HepG2 (cell line): ENCODE measurements around the gene LORICRIN. TPM values are rescaled to one million over a fixed set of nuclear protein-coding genes. Genes with fewer than 3 reads are reported as not detected.

Source experiments
- ATAC-seq: fragments of 200-7000 bp; cut with Tn5 transposase; 3 replicates; pipeline ENCODE4 v1.9.1; 2020; ENCODE audit warnings: mild to moderate bottlenecking, moderate library complexity
- BruUV-seq: library from RNA; stranded (reverse); fragments of 400-500 nt; replicated peaks from 2 replicates; lab custom pipeline; 2021; lab: Mats Ljungman, UMichigan
- CTCF ChIA-PET: fragments of 300-600 bp; formaldehyde crosslinking; extraction: SDS; loops from one replicate; lab custom pipeline; 2021; ENCODE audit warnings: low total read pairs, inconsistent platforms, low intra/inter-chr PET ratio; lab: Yijun Ruan, JAX
- POLR2A ChIA-PET: fragments of 350-600 bp; sonication (Branson Sonifier 250); formaldehyde crosslinking; loops from one replicate; lab custom pipeline; 2020; ENCODE audit warnings: antibody characterized with exemption, inconsistent platforms; lab: Yijun Ruan, JAX
- DNase-seq: peaks from one replicate; pipeline ENCODE4 v3.0.0-alpha.2; 2015; ENCODE audit warnings: low spot score
- FAIRE-seq: peaks from 3 replicates; lab custom pipeline; 2011; peaks lifted over from hg19 to GRCh38; lab: Jason Lieb, UNC
- H2AFZ ChIP-seq: one replicate; pipeline ENCODE4 v1.6.1; 2011; ENCODE audit warnings: low read length, inconsistent platforms
- H3K27ac ChIP-seq: fragments of 300-600 bp; 3 replicates; pipeline ENCODE4 v1.8.0; 2011; ENCODE audit warnings: mixed run types, mild to moderate bottlenecking, mixed read lengths, low read length, inconsistent platforms; ENCODE audit not compliant: insufficient read depth; ENCODE audit errors: extremely low read length
- H3K27me3 ChIP-seq, 2 experiments: fragments of 200-600 bp in 1 of 2; 2 replicates in 1 of 2; 3 replicates in 1 of 2; pipeline versions ENCODE4 v1.6.0 to v1.8.0; 2011; ENCODE audit warnings: low read length in 2 of 2, mild to moderate bottlenecking in 2 of 2, moderate library complexity in 2 of 2, inconsistent platforms in 1 of 2; ENCODE audit not compliant: insufficient read depth in 2 of 2, control insufficient read depth in 1 of 2
- H3K36me3 ChIP-seq, 2 experiments: fragments of 200-600 bp in 1 of 2; replicated peaks in 1 of 2; 2 replicates in 1 of 2; 3 replicates in 1 of 2; pipeline versions ENCODE4 v1.5.1 to v1.8.0; 2011; ENCODE audit warnings: low read length in 2 of 2, inconsistent platforms in 1 of 2; ENCODE audit not compliant: insufficient read depth in 2 of 2, control insufficient read depth in 1 of 2
- H3K4me1 ChIP-seq: 2 replicates; pipeline ENCODE4 v1.5.1; 2012; ENCODE audit warnings: low read length, inconsistent platforms; ENCODE audit not compliant: insufficient read depth
- H3K4me2 ChIP-seq: 2 replicates; pipeline ENCODE4 v1.6.0; 2011; ENCODE audit warnings: low read depth, low read length, inconsistent platforms
- H3K4me3 ChIP-seq, 3 experiments: fragments of 200-600 bp in 1 of 3; sonication (generic), shearing (Covaris generic) in 1 of 3; replicated peaks in 1 of 3; 2 replicates each; pipeline ENCODE4 v1.5.1; 2011 to 2016; ENCODE audit warnings: low read length in 3 of 3, inconsistent platforms in 2 of 3, low read depth in 2 of 3, mild to moderate bottlenecking in 2 of 3, control low read depth in 1 of 3, mixed read lengths in 1 of 3; ENCODE audit not compliant: insufficient read depth in 1 of 3
- H3K79me2 ChIP-seq: one replicate; pipeline ENCODE4 v1.6.1; 2011; ENCODE audit warnings: low read length, inconsistent platforms; ENCODE audit not compliant: insufficient read depth
- H3K9ac ChIP-seq: 2 replicates; pipeline ENCODE4 v1.6.0; 2011; ENCODE audit warnings: mild to moderate bottlenecking, low read depth, low read length, inconsistent platforms; ENCODE audit not compliant: insufficient read depth
- H3K9me3 ChIP-seq: 2 replicates; pipeline ENCODE4 v1.5.1; 2012; ENCODE audit warnings: mild to moderate bottlenecking, low read length
- H4K20me1 ChIP-seq: 2 replicates; pipeline ENCODE4 v1.6.0; 2011; ENCODE audit warnings: inconsistent platforms, mild to moderate bottlenecking, low read length, moderate library complexity; ENCODE audit not compliant: insufficient read depth
- CREM ChIP-seq, 2 experiments: sonication (generic) in 1 of 2; formaldehyde crosslinking in 1 of 2; IDR thresholded peaks; 2 replicates each; pipeline versions ENCODE4 v1.4.0 to v1.6.1; 2016 to 2020; ENCODE audit warnings: antibody characterized with exemption in 1 of 2, mild to moderate bottlenecking in 1 of 2, missing genetic modification reagents in 1 of 2
- XBP1 ChIP-seq: sonication (generic); formaldehyde crosslinking; IDR thresholded peaks from 2 replicates; pipeline ENCODE4 v1.5.0; 2020; ENCODE audit warnings: missing genetic modification reagents
- ZEB1 ChIP-seq: IDR thresholded peaks from 2 replicates; pipeline ENCODE4 v1.6.1; 2012; ENCODE audit warnings: mild to moderate bottlenecking, low read depth, inconsistent platforms; ENCODE audit not compliant: insufficient replicate concordance
- ZNF546 ChIP-seq: sonication (generic); formaldehyde crosslinking; conservative IDR thresholded peaks from 2 replicates; pipeline ENCODE4 v1.8.1; 2023; ENCODE audit warnings: mild to moderate bottlenecking, missing genetic modification reagents
- ZNF75D ChIP-seq: sonication (generic); formaldehyde crosslinking; IDR thresholded peaks from 2 replicates; pipeline ENCODE4 v1.8.1; 2023; ENCODE audit warnings: missing genetic modification reagents, mild to moderate bottlenecking, borderline replicate concordance
- ZSCAN31 ChIP-seq: sonication (generic); formaldehyde crosslinking; IDR thresholded peaks from 2 replicates; pipeline ENCODE4 v1.5.0; 2020; ENCODE audit warnings: low read depth, mild to moderate bottlenecking, missing genetic modification reagents
- WGBS: methylation state at CpG from one replicate; pipeline ENCODE4 v1.1.6; 2017; ENCODE audit warnings: low lambda C conversion rate; 5-methylcytosine and 5-hydroxymethylcytosine counted together
- in situ Hi-C: cut with HindIII; loops from 2 replicates; pipeline ENCODE4 v1.10.0; 2017; ENCODE audit warnings: low pct_unique_long_range_greater_than_20kb; ENCODE audit not compliant: extremely low pct_ligation_motif_present
- intact Hi-C: fragments of 100-400 bp; cut with micrococcal nuclease; formaldehyde crosslinking; loops from one replicate; pipeline ENCODE4 v1.10.0; 2022; ENCODE audit not compliant: unreplicated experiment
- polyA plus RNA-seq, 8 experiments: library from polyadenylated mRNA; depleted of rRNA in 3 of 8; stranded (reverse) in 7 of 8; unstranded in 1 of 8; fragments of >200 nt; fragmentation: Illumina TruSeq in 4 of 8; extraction: Trizol in 4 of 8; gene quantifications; 2 replicates each; pipeline versions ENCODE4 v1.2.1 to v1.2.3, GENCODE V29; 2011 to 2016; ENCODE audit warnings: low read depth in 4 of 8, missing spikeins in 1 of 8, mixed read lengths in 1 of 8; ENCODE audit not compliant: insufficient read depth in 1 of 8
- total RNA-seq, 5 experiments: library from RNA; depleted of rRNA; stranded (reverse); fragments of >200 nt; fragmentation: Illumina TruSeq; extraction: Trizol; gene quantifications; 2 replicates each; pipeline ENCODE4 v1.2.3, GENCODE V29; 2016; ENCODE audit warnings: low read depth in 1 of 5
- TF ChIP-seq, protein P1 (sequence below): sonication (generic); formaldehyde crosslinking; IDR thresholded peaks from 2 replicates; pipeline ENCODE4 v1.9.0; 2022; ENCODE audit warnings: low read depth, missing genetic modification reagents
- TF ChIP-seq, protein P2 (sequence below): sonication (generic); formaldehyde crosslinking; IDR thresholded peaks from 2 replicates; pipeline ENCODE4 v1.5.1; 2020; ENCODE audit warnings: missing genetic modification reagents, mild to moderate bottlenecking, borderline replicate concordance

Gene LORICRIN
- total and polyA plus RNA-seq, 2 of the 13 experiments (the other 11 are each of a cell fraction or from before 2014, with no cell fraction given): not detected

DNA sequence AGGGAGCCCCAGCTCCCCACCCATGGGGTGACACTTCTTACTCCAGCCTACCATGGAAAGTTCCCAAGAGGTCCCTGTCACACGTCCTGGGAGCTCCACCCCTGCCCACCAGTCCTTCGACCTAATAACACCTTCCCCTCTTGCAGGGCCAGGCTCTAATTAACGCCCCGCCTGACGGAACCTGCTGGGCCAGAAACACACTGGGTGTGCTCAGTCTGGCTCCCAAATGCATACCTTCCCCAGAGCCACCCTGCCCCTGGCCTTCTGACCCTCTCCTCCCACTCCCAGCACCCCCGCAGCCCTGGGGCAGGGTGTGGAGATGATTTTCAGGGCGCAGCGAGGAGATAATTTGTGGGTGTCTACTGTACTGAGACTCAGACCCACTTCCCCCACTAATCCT, 32.7 kb downstream of the LORICRIN start:
- TF ChIP-seq, protein P1, sequence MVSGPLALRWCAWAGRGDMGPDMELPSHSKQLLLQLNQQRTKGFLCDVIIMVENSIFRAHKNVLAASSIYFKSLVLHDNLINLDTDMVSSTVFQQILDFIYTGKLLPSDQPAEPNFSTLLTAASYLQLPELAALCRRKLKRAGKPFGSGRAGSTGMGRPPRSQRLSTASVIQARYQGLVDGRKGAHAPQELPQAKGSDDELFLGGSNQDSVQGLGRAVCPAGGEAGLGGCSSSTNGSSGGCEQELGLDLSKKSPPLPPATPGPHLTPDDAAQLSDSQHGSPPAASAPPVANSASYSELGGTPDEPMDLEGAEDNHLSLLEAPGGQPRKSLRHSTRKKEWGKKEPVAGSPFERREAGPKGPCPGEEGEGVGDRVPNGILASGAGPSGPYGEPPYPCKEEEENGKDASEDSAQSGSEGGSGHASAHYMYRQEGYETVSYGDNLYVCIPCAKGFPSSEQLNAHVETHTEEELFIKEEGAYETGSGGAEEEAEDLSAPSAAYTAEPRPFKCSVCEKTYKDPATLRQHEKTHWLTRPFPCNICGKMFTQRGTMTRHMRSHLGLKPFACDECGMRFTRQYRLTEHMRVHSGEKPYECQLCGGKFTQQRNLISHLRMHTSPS (CRISPR knock-in tag): no peak
- no peak for TF ChIP-seq CREM (IDR thresholded peaks at IDR 0.05)
- TF ChIP-seq CREM (CRISPR knock-in tag; IDR thresholded peaks at IDR 0.05): no peak
- no peak for TF ChIP-seq ZSCAN31 (CRISPR knock-in tag)
- TF ChIP-seq ZEB1: no peak
- TF ChIP-seq, protein P2, sequence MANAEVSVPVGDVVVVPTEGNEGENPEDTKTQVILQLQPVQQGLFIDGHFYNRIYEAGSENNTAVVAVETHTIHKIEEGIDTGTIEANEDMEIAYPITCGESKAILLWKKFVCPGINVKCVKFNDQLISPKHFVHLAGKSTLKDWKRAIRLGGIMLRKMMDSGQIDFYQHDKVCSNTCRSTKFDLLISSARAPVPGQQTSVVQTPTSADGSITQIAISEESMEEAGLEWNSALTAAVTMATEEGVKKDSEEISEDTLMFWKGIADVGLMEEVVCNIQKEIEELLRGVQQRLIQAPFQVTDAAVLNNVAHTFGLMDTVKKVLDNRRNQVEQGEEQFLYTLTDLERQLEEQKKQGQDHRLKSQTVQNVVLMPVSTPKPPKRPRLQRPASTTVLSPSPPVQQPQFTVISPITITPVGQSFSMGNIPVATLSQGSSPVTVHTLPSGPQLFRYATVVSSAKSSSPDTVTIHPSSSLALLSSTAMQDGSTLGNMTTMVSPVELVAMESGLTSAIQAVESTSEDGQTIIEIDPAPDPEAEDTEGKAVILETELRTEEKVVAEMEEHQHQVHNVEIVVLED: no peak
- TF ChIP-seq ZNF75D (CRISPR knock-in tag): no peak
- TF ChIP-seq ZNF546: no peak
- no peak for TF ChIP-seq XBP1
- TF ChIP-seq, all 625 proteins: peak for 0
- Histone ChIP-seq H3K4me3 (no peak overlapping the region), H3K4me1 (no peaks in the 10 kb centered on the region), H3K9ac (no peak overlapping the region), H3K4me2 (no peak overlapping the region), H2AFZ (no peak overlapping the region), H4K20me1 (no peaks in the 10 kb centered on the region), H3K27me3 (peaks cover 2 to 27% of the 10 kb centered on the region in 2 experiments; a peak in 4 of 5 replicates), H3K9me3 (no peaks in the 10 kb centered on the region), H3K36me3 (no peaks in the 10 kb centered on the region), H3K79me2 (no peaks in the 10 kb centered on the region), H3K27ac (no peak overlapping the region)
- no peak for FAIRE-seq
- in situ Hi-C loops (no loop called here), intact Hi-C loops (no loop called here)
- no peak for ATAC-seq
- no TSS peak for BruUV-seq
- POLR2A ChIA-PET: no interaction called here
- WGBS: 2% methylated on average over 8 of the region's 8 CpGs
- no peak for DNase-seq
- CTCF ChIA-PET: no interaction called here
